A549 (cell line): ENCODE results near the gene PLCH1. TPM values are rescaled to one million over a fixed set of nuclear protein-coding genes. Genes with fewer than 3 reads are reported as not detected.

Experiments used
- ATAC-seq, 2 experiments: fragments of 200-7000 bp in 1 of 2; fragments of >200 bp in 1 of 2; cut with Nextera tagmentation in 1 of 2; cut with Tn5 transposase in 1 of 2; 3 replicates each; pipeline versions ENCODE4 v1.8.0 to v1.9.1; 2018 to 2020; ENCODE audit warnings: mild to moderate bottlenecking in 1 of 2, moderate library complexity in 1 of 2
- CTCF ChIA-PET: fragments of 300-600 bp; sonication (Branson Sonifier 250); formaldehyde crosslinking; extraction: SDS; loops from one replicate; lab custom pipeline; 2021; ENCODE audit warnings: antibody characterized with exemption, inconsistent platforms; lab: Yijun Ruan, JAX
- POLR2A ChIA-PET: fragments of 350-600 bp; formaldehyde crosslinking; extraction: SDS; loops from one replicate; lab custom pipeline; 2021; ENCODE audit warnings: antibody characterized with exemption, inconsistent platforms; lab: Yijun Ruan, JAX
- DNase-seq, 2 experiments: peaks; one replicate each; pipeline versions ENCODE4 v3.0.0 to v3.0.0-alpha.2; 2011 to 2016; ENCODE audit warnings: low read depth in 1 of 2, low spot score in 1 of 2
- FAIRE-seq: peaks from 2 replicates; lab custom pipeline; 2011; peaks lifted over from hg19 to GRCh38; lab: Jason Lieb, UNC
- H3K27ac ChIP-seq, 2 experiments: fragments of >200 bp; sonication (Bioruptor Twin); formaldehyde crosslinking; 3 replicates each; pipeline ENCODE4 v1.5.1; 2016 to 2017
- H3K4me1 ChIP-seq: fragments of >200 bp; sonication (Bioruptor Twin); formaldehyde crosslinking; 3 replicates; pipeline ENCODE4 v1.6.1; 2016
- H3K4me2 ChIP-seq: fragments of >200 bp; sonication (Bioruptor Twin); formaldehyde crosslinking; 3 replicates; pipeline ENCODE4 v1.6.1; 2016
- H3K4me3 ChIP-seq: fragments of >200 bp; sonication (Bioruptor Twin); formaldehyde crosslinking; 3 replicates; pipeline ENCODE4 v1.5.1; 2016
- H3K9me3 ChIP-seq: fragments of >200 bp; sonication (Bioruptor Twin); formaldehyde crosslinking; 3 replicates; pipeline ENCODE4 v1.6.1; 2016
- ATOH8 ChIP-seq: fragments of 250-450 bp; sonication (Bioruptor Pico); IDR thresholded peaks from 2 replicates; pipeline ENCODE4 v1.5.0; 2020; ENCODE audit warnings: low read depth, mild to moderate bottlenecking, moderate library complexity
- BCL3 ChIP-seq: fragments of >200 bp; sonication (Bioruptor Twin); formaldehyde crosslinking; IDR thresholded peaks from 3 replicates; pipeline ENCODE4 v1.6.1; 2016
- CHD4 ChIP-seq: fragments of 200-600 bp; sonication (generic); IDR thresholded peaks from 2 replicates; pipeline ENCODE4 v1.6.1; 2016; ENCODE audit warnings: antibody characterized with exemption, mild to moderate bottlenecking, borderline replicate concordance
- CTCF ChIP-seq: fragments of >200 bp; sonication (Bioruptor Twin); formaldehyde crosslinking; IDR thresholded peaks from 3 replicates; pipeline ENCODE4 v1.5.1; 2016
- EHF ChIP-seq: fragments of 250-450 bp; sonication (Bioruptor Pico); IDR thresholded peaks from 2 replicates; pipeline ENCODE4 v1.5.0; 2020; ENCODE audit warnings: mild to moderate bottlenecking
- EHMT2 ChIP-seq: fragments of 200-600 bp; sonication (generic); IDR thresholded peaks from 2 replicates; pipeline ENCODE4 v1.6.1; 2016; ENCODE audit warnings: antibody characterized with exemption, low read depth, mild to moderate bottlenecking, moderate library complexity
- ELK1 ChIP-seq: fragments of 150-350 bp; IDR thresholded peaks from 2 replicates; pipeline ENCODE4 v1.6.1; 2014; ENCODE audit warnings: low read depth, mild to moderate bottlenecking, low read length
- ESRRA ChIP-seq: fragments of 150-350 bp; IDR thresholded peaks from 2 replicates; pipeline ENCODE4 v1.6.1; 2014; ENCODE audit warnings: mild to moderate bottlenecking, low read length, borderline replicate concordance
- FOSB ChIP-seq: fragments of 250-450 bp; sonication (Bioruptor Pico); IDR thresholded peaks from 2 replicates; pipeline ENCODE4 v1.5.0; 2020; ENCODE audit warnings: mild to moderate bottlenecking, moderate library complexity
- FOSL2 ChIP-seq, 2 experiments: fragments of 450-650 bp in 1 of 2; fragments of >200 bp in 1 of 2; sonication (Bioruptor Twin) in 1 of 2; formaldehyde crosslinking; IDR thresholded peaks; 2 replicates each; pipeline versions ENCODE4 v1.5.0 to v1.6.1; 2016 to 2020; ENCODE audit warnings: mild to moderate bottlenecking in 1 of 2, moderate library complexity in 1 of 2
- FOXS1 ChIP-seq: fragments of 250-450 bp; sonication (Bioruptor Pico); IDR thresholded peaks from 2 replicates; pipeline ENCODE4 v1.5.0; 2020; ENCODE audit warnings: mild to moderate bottlenecking, moderate library complexity
- HDAC2 ChIP-seq: fragments of 200-600 bp; sonication (generic); IDR thresholded peaks from 2 replicates; pipeline ENCODE4 v1.6.1; 2016
- HOXA7 ChIP-seq: fragments of 250-450 bp; sonication (Bioruptor Pico); IDR thresholded peaks from 2 replicates; pipeline ENCODE4 v1.5.0; 2020; ENCODE audit warnings: mild to moderate bottlenecking, moderate library complexity
- JUNB ChIP-seq: fragments of >200 bp; sonication (Bioruptor Twin); formaldehyde crosslinking; IDR thresholded peaks from 2 replicates; pipeline ENCODE4 v1.6.1; 2016
- KDM1A ChIP-seq: fragments of 200-600 bp; sonication (generic); IDR thresholded peaks from 2 replicates; pipeline ENCODE4 v1.6.1; 2016; ENCODE audit warnings: low read depth, mild to moderate bottlenecking
- PHF8 ChIP-seq: fragments of 200-600 bp; sonication (generic); IDR thresholded peaks from 2 replicates; pipeline ENCODE4 v1.6.1; 2016; ENCODE audit warnings: low read depth, mild to moderate bottlenecking, antibody characterized with exemption, moderate library complexity, borderline replicate concordance
- POLR2A ChIP-seq: IDR thresholded peaks from 2 replicates; pipeline ENCODE4 v1.6.1; 2012; ENCODE audit warnings: mild to moderate bottlenecking, low read length
- POLR2AphosphoS2 ChIP-seq: conservative IDR thresholded peaks from 2 replicates; pipeline ENCODE4 v1.6.1; 2012; ENCODE audit warnings: low read length, improper control_type of control experiment, inconsistent platforms
- RCOR1 ChIP-seq: fragments of 150-350 bp; IDR thresholded peaks from 2 replicates; pipeline ENCODE4 v1.6.1; 2014; ENCODE audit warnings: antibody characterized with exemption, low read length, low read depth
- RNF2 ChIP-seq: fragments of 200-600 bp; sonication (generic); IDR thresholded peaks from 2 replicates; pipeline ENCODE4 v1.6.1; 2016; ENCODE audit warnings: low read depth, mild to moderate bottlenecking, antibody characterized with exemption, moderate library complexity, borderline replicate concordance
- ZSCAN20 ChIP-seq: fragments of 250-450 bp; sonication (Bioruptor Pico); IDR thresholded peaks from 2 replicates; pipeline ENCODE4 v1.8.0; 2022; ENCODE audit warnings: mild to moderate bottlenecking, moderate library complexity
- WGBS: methylation state at CpG from one replicate; pipeline ENCODE4 v1.1.6; 2017; ENCODE audit errors: missing lambda C conversion rate; 5-methylcytosine and 5-hydroxymethylcytosine counted together
- polyA plus RNA-seq, 4 experiments: library from polyadenylated mRNA; depleted of rRNA in 3 of 4; stranded (reverse); fragments of >200 nt; fragmentation: RNase III in 1 of 4; extraction: RNeasy Plus Mini Kit Qiagen cat#74134 plus additional on column Dnase treatment in 1 of 4; gene quantifications; 2 replicates in 3 of 4; 3 replicates in 1 of 4; pipeline ENCODE4 v1.2.3, GENCODE V29; 2011 to 2017

Gene PLCH1
- polyA plus RNA-seq, 2 of the 4 experiments (the other 2 are of a cell fraction) = 2.1 to 11.1 TPM

- Histone ChIP-seq H3K4me2 (no peak overlapping the region), H3K4me3 (no peak overlapping the region), H3K4me1 (no peaks in the 10 kb centered on the region), H3K27ac (no peak overlapping the region), H3K9me3 (no peaks in the 10 kb centered on the region)
- ChIA-PET POLR2A (no interaction called here), CTCF (no interaction called here)
- no peak for FAIRE-seq
- WGBS = 48% methylated on average over 6 of the region's 6 CpGs
- TF ChIP-seq ZSCAN20 (CRISPR knock-in tag) = no peak
- TF ChIP-seq PHF8 = no peak
- TF ChIP-seq RNF2 = no peak
- TF ChIP-seq FOSB (CRISPR knock-in tag) = no peak
- no peak for TF ChIP-seq ELK1
- TF ChIP-seq ATOH8 (CRISPR knock-in tag) = no peak
- no peak for TF ChIP-seq EHMT2
- TF ChIP-seq EHF (CRISPR knock-in tag) = no peak
- no peak for TF ChIP-seq HOXA7 (CRISPR knock-in tag)
- no peak for TF ChIP-seq BCL3
- TF ChIP-seq FOXS1 (CRISPR knock-in tag) = no peak
- no peak for TF ChIP-seq POLR2A
- DNase-seq = no peak
- no peak for ATAC-seq
Measured at GRCh38 chr3:155329513-155330048, 415.3 kb downstream of the PLCH1 start.

GRCh38 chr3:155327871-155328270 is 417.0 kb downstream of the PLCH1 start:
- ChIA-PET POLR2A (no interaction called here), CTCF (no interaction called here)
- Histone ChIP-seq H3K4me2 (no peak overlapping the region), H3K4me3 (no peak overlapping the region), H3K9me3 (no peaks in the 10 kb centered on the region), H3K4me1 (no peaks in the 10 kb centered on the region), H3K27ac (no peak overlapping the region)
- FAIRE-seq (no peak), ATAC-seq (no peak), DNase-seq (no peak)
- TF ChIP-seq FOSL2 (IDR thresholded peaks at IDR 0.05) (no peak), FOSL2 (CRISPR knock-in tag; IDR thresholded peaks at IDR 0.05) (no peak), KDM1A (no peak), CHD4 (no peak), RCOR1 (no peak), PHF8 (no peak), HDAC2 (no peak), CTCF (no peak), POLR2AphosphoS2 (no peak)
- WGBS = 54% methylated on average over 2 of the region's 2 CpGs

GRCh38 chr3:155327430-155327829 is 417.4 kb downstream of the PLCH1 start:
- no peak for DNase-seq
- no peak overlapping the region for H3K4me2 ChIP-seq
- ATAC-seq = no peak
- POLR2A ChIA-PET = no interaction called here
- H3K4me3 ChIP-seq = no peak overlapping the region
- H3K4me1 ChIP-seq = no peaks in the 10 kb centered on the region
- TF ChIP-seq FOXS1 (CRISPR knock-in tag) = no peak
- no peak for TF ChIP-seq JUNB
- TF ChIP-seq ESRRA = no peak
- TF ChIP-seq, all 56 proteins: peak for 0
- no peak overlapping the region for H3K27ac ChIP-seq
- 74% methylated on average over 1 of the region's 1 CpG for WGBS
- H3K9me3 ChIP-seq = no peaks in the 10 kb centered on the region
- FAIRE-seq = no peak
- CTCF ChIA-PET = no interaction called here
